GM18519 (cell line): ENCODE results near the gene KCMF1.
A peak's percentile ranks its signal among the peaks of the same experiment; 100 is the strongest.
"Not testable (repeated sequence)": the region's sequence is repeated elsewhere in the genome, so short reads cannot be mapped to it uniquely, and the experiment has no call there.

Experiments
- ATAC-seq: cut with Tn5 transposase; IDR thresholded peaks from one replicate; pipeline ENCODE4 v1.9.1; 2021; ENCODE audit warnings: mild to moderate bottlenecking, moderate library complexity; ENCODE audit not compliant: unreplicated experiment, low FRiP score

KCMF1 gene

DNA sequence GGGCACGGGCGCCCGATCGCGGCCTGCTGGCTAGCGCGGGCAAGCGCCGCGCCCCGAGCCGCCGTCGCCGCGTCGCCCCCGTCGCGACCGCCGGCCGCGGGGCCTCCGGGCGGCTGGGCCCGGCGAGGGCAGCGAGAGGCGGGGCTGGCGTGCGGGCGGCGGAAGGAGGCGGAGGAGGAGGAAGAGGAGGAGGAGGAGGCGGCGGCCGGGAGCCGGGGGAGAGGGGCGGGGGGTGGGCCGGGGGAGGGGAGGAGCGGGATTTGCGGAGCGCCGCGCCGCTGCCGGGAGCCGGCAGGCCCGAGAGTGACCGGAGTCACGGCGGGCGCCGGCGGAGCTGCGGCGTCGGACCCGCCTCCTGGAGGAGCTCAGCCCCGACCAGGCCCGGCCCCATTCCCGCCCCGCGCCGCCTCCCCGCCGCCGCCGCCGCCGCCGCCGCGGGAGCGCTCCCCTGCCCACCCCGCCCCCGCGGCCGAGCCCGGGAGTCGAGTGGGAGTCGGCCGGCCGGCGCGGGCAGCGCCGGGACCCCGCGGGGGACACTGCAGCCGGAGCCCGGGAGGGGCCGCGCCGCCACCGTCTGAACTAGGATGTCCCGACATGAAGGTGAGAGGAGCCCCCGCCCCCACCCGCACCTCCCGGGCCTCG lies at the start of gene KCMF1:
KCMF1 (plus strand) TSS at position 294 of the 642 bp plus-strand sequence; CDS start at position 585, 291 bp downstream.
- ATAC-seq = peak; percentile 28

DNA sequence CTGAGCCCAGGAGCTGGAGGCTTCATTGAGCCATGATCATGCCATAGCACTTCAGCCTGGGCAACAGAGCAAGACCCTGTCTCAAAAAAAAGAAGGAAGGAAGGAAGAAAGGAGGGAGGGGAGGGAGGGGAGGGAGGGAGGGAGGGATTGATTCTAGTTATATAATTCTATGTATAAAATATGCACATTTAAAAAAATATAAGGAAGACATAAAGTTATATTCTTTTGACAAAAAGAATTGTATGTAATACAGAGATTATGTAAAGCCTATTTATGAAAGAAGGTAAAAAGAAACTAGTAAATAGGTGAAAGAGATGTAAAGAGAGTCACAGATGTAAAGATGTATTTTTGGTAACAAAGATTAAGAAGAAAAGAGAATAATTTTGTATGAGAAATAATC lies 48.0 kb upstream of the KCMF1 start:
- ATAC-seq = no peak

DNA sequence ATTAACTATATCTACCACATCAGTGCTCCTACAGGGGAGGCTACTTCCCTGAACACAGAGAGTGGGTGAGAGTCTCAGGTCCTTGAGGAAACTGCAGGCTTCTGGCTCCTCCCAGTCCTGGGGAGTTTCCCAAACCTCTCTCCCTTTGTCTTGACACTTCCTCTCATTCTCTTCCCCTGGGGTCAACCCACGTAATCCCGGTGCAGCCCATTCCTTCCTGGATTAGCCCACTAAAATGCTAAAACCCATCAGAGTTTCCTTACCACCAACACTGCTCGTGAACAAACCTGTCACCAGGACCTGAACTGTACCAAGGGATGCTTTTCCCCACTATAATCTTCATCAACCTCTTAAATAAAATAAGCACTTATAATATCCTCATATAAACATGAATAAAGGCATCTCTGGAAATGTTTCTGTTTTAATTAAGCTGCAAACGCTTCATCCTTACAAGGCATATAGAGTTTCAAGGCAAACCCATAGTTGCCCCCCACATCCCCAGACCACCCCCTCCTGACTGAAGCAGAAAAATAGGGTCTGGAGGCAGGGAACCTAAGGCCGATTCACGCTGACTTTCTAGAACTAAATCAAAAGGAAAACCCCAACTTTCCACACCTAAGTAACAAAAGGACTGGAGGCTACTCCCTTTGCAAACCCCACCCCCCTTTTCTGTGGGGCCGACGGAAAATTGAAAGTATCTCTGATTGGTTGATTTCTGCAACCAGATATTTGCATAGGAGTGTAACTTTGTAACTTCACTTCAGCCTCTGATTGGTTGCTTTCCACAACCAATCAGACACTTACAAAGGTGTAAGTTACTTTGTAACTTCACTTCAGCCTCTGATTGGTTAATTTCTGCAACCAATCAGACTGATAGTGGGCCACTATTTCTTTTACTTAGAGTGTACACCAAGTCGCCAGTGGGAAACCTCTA lies 46.5 kb upstream of the KCMF1 start:
- ATAC-seq = no peak

DNA sequence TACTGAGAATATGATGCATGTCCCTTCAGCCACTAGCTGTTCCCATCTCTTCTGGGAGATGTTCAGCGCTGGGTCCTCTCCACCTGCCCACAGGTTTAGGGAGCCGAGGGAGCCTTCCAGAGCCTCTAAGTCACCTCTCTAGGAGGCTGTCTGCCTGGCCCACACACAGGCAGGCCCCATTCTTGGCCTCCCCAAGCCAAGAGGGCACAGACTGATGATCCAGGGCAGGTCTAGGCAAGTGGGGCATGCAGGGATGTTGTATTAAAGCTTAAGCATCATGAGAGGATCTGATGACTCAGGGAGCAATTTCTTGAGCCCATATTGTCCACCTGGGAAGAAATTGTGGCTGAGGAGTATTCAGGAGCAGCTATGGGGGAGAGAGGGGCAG lies 45.6 kb upstream of the KCMF1 start:
- ATAC-seq = no peak

DNA sequence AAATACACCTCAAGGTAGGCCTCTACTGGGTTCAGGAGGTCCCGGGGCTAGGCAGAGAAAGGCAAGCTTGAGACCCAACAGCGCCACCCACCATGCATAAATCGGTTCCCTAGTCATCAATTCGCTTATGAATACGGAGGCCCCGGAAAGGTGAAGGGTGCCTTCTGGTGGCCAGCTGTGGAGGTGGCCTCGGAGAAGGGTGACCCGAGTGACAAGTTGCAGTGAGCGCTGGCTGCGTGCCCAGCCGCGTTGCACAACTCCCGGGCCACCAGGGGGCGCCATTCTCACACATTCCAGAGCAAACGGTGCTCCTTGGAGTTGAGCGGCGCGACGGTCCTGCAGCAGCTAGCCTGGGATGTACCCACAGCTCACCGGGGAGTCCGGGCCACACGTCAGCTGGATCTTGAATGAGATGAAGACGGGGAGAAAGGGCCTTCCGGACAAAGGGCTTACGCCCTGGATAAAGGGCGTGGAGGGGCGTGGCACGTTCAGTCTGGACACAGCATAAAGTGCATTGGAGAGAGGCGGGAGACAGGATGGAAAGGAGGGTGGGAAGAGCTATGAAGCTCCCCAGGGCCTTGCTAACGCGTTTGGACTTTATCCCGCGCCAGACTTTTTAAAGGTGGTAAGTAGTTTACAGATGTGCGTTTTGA lies 45.1 kb upstream of the KCMF1 start:
- peak; percentile 81 for ATAC-seq

DNA sequence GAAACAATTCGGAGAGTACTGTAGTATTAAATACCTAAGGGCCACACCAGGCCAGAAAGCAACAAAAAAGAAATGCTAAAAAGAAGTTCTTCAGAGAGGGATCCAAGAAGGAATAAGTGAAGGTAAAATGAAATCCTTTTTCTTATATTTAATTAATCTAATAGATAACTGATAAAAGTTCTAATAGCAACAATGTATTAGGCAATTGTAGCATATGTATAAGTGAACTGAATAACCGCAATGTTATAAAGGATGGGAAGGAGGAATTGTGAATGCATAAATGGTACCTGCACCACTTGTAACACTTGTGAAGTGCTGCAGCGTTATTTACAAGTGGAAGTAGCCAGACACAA lies 43.7 kb upstream of the KCMF1 start:
- no peak for ATAC-seq

DNA sequence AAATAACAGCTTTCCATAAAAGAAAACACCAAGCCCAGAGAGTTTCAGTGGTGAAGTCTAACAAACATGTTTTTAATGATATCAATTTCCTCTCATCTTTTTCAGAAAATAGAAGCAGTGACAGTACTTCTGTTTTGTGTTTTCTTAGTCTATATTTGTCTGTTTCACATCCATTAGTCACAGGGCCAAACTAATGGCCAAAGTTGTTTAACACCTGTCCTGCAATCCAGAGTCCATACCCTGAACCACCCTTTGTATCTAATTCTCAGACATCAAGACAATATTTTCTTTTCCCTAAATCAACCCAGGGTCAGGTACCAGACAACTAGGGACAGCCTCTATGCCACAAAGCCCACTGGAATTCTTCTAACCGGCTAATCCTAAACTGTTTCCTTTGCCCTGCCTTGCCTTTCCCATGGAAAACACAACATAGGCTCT lies 39.6 kb upstream of the KCMF1 start:
- peak; percentile 55 for ATAC-seq

DNA sequence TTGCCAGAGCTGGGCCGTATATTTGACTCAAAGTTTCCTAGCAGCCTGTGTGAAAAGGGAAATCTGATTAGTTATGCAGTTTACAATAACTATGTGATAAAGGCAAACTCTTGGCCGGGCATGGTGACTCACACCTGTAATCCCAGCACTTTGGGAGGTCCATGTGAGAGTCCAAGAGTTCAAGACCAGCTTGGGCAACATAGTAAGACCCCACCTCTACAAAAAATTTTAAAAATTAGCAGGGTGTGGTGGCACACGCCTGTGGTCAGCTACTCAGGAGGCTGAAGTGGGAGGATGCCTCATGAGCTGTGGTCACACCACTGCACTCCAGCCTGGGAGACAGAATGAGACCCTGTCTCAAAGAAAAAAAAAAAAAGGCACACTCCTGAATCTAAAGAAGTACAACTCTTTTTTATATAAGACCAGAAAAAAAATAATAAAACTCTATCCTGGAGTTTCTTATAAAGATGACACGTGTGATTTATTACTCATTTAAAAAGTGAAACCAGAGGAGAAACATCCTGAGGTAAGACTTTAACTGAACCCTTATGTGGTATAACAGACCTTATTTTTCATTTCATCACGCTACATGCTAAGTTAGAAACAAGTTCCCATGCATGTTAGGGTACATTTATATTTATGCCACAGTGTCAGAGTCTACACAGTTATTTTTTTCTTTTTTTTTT lies 32.6 kb upstream of the KCMF1 start:
- peak; percentile 45 for ATAC-seq

DNA sequence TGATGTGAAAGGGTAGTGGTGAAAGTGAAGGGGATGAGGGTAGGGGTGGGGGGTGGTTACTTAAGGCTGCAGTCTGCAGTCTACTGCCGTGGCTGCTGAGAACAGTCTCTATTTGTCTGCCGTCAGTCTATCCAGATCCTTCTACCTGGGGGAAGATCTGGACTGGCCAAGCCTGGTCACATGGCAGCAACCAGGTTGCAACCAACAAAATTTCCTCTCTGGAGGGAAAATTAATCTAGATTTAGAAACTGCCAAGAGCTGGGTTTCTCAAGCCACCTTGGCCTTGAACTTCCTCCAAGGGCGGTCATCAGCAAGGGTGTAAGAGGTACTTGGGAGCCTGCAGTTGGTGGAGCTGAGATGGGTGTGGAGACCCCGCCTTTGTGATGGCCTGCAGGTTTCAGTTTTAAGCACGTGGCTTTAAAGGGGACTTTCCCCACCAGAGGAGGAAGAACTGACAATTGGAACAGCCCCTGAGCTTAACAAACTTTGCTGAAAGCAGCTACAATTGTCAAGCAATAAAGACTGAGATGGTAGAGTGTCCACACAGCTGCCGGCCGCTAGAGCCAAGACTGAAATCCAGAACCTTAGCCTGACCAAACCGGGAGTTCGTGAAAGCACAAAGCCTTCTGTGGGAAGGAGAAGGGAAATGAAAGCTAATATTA lies 31.4 kb upstream of the KCMF1 start:
- peak; percentile 68 for ATAC-seq

DNA sequence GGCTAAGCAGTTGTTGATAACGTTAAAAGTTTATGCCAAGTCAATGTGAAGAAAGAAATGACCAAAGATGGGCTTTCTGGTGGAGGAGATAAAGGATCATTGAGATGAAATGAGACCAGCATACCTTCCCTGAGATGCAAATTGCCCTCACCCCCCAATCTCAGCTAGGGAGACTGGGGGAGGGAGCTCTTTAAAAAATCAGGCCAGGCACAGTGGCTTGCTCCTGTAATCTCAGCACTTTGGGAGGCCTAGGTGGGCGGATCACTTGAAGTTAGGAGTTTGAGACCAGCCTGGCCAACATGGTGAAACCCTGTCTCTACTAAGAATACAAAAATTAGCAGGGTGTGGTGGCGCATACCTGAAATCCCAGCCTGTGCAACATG lies 30.9 kb upstream of the KCMF1 start:
- ATAC-seq = peak; percentile 0

DNA sequence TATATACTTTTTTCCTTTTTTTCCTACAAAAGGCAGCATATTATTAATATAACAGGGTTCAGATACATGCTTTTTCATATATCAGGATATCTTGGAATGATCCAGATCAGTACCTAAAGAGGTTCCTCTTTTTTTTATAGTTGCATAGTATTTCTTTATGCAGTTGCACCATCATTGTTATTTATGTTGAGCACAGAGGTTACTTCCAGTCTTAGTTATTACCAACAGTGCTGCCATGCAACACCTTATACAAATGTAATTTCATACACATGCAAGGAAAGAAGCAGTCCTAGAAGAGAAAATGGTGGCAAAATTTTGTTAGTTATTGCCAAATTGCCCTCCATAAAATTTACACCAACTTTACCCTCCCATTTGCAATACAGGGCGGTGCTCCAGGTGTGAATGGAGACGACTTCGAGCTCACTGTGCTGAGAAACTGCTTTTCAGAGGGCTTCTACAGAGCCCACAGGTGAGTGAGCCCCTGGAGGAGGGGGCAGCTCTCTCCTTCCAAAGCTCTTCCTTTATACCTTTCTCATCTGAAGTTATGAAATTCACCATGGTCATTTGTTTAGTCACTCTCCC lies 30.0 kb upstream of the KCMF1 start:
- no peak for ATAC-seq

DNA sequence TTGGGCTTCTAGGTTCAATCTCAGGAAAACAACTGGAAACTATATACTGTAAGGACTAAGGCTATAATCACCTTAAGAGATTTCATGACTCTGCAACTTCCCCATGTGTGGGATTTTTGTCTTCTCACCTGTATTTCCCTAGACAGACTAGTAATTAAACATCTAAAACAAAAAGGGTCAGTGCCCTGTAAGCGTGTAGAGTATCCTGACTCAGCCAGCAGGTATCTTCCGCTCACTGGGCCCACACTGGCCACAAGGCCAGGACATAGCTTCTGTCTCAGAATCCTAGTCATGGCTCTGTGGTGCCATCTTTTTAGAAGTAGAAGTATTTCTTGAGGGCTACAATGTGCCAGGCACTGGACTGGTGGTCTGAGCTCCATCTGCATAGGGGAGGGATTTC lies 28.8 kb upstream of the KCMF1 start:
- ATAC-seq = no peak

DNA sequence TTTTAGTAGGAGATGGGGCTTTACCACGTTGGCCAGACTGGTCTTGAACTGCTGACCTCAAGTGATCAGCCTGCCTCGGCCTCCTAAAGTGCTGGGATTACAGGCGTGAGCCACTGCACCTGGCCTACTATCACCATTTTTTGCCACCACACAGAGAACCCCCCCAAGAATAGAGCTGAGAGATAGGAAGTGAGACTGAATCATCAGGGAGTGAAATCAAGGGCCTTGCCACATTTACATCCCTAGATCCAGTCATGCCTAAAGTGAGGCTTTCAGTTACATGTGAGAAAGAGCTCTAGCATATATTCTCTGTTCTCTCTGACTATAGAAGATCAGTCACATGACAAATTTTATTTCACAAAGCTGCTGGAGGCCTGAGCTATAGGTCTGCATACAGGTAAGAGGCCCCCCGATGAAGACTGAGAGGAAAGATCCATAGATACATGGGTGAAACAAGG lies 28.0 kb upstream of the KCMF1 start:
- ATAC-seq = peak; percentile 38

DNA sequence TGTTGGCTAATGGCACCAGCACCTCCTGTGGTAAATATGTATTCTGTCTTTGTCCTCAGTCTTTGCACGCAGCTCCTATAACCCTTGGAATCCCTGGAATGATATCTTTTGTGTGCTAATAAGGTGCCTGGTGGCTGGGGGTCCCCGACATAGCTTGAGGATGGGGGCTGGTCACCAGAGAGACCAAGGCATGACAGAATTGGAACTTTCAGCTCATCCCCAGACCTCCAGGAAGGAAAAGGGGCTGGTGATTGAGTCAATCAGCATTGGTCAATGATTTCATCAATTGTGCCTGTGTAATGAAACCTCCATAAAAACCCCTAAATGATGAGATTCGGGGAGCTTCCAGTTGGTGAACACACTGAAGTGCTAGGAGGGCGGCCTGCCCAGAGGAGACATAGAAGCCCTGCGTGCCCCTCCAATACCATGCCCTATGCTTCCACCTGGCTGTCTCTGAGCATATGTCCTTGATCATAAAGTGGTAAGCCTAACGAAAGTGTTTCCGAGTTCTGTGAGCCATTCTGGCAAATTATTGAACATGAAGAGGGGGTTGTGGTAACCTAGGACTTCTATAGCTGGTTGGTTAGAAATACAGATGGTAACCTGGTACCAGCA lies 26.6 kb upstream of the KCMF1 start:
- ATAC-seq = no peak

DNA sequence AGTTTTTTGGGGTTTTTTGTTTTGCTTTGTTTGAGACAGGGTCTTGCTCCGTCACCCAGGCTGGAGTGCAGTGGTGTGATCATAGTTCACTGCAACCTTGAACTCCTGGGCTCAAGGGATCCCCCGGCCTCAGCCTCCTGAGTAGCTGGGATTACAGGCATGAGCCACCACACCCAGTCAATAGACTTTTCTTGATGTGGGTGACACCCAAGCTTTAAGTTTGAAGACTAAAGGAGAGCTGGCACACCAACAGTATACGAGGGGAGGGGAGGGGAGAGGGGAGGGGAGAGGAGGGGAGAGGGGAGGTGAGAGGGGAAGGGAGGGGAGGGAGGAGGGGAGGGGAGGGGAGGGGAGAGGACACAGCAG lies 25.1 kb upstream of the KCMF1 start:
- ATAC-seq = not testable (repeated sequence)

DNA sequence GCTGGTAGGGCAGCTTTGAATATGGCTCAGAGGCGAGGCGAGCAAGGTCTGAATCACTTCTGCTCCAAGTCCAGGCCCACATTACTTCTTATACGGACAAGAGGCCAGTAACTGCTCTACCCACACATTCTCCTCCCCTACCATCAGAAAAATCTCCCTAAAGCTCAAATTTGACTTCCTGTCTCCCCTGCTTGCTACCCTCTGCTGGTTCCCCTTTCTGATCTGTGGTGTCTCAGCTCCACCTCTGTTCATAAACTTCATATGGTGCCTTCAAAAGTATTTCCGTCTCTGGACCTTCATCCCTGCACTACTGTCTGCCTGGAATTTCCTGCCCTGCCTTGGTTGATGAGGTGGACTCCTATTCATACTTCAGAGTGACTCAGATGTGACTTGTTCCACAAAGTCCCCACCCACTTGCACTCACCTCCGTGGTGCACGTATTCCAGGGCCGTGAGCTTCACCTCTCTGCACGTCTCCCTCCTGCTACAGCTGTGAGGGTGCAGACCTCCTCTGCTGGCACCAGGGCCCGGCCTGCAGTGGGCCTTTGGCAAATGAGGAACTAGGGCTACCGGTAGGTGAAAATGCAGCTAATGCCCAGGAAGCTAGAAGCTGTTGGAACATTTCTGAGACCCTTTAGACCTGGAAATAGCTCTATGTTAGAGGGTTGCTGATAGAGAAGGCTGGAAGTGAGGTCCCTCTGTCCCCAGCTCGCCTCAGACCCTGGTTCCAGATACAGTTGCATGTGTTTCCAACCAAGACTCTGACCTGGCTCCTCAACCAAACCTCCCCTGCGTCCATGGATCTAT lies 24.6 kb upstream of the KCMF1 start:
- peak; percentile 68 for ATAC-seq

DNA sequence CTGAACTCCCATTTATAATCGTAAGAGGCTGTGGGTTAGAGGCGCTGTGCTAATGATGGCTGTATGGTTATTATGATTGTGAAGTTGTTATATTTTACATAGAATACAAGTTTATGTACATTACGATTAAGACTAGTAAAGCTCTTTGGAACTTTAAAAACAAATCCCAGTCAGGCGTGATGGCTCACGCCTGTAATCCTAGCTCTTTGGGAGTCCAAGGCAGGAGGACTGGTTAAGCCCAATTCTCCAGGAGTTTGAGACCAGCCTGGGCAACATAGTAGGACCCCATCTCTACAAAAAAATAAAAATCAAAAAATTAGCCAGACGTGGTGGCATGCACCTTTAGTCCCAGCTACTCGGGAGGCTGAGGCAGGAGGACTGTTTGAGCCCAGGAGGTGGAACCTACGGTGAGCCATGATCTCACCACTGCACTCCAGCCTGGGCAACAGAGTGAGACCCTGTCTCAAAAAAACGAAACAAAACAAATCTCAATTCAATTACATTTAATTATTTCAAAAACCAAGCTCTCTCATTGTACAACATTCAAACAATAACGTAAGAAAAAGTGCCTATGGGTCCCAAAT lies 23.9 kb upstream of the KCMF1 start:
- ATAC-seq = no peak

DNA sequence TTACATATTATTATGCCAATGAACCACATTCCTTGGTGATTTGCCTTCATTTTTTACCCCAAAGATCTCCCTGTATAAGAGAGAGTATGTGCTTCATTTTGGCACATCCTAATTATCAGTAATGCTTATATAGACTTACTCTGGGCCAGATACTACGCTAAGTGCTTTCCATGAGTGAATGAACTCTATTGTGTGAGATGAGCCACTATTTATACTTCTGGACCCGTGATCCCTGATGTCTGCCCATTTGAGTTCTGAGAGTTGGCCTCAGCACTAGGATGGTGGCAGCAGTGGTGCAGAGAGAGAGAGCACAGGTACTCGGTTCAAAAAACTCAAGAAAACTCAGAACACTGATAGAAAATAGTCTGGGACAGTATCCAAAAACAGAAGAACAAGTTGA lies 17.4 kb upstream of the KCMF1 start:
- no peak for ATAC-seq
